HEK293T (cell line): ENCODE results near the gene DCST2.

Experiments used
- ARNT ChIP-seq: fragments of 450-650 bp; IDR thresholded peaks from 2 replicates; pipeline ENCODE4 v1.6.1; 2017; ENCODE audit warnings: mild to moderate bottlenecking
- ELF4 ChIP-seq: fragments of 450-650 bp; IDR thresholded peaks from 2 replicates; pipeline ENCODE4 v1.6.1; 2017; ENCODE audit warnings: antibody characterized with exemption
- FOXA1 ChIP-seq: fragments of 450-650 bp; IDR thresholded peaks from 2 replicates; pipeline ENCODE4 v1.6.1; 2016; ENCODE audit warnings: mild to moderate bottlenecking
- FOXK2 ChIP-seq: fragments of 450-650 bp; IDR thresholded peaks from 2 replicates; pipeline ENCODE4 v1.6.1; 2016; ENCODE audit warnings: mild to moderate bottlenecking
- FOXM1 ChIP-seq: fragments of 450-650 bp; IDR thresholded peaks from 2 replicates; pipeline ENCODE4 v1.6.1; 2017; ENCODE audit warnings: mild to moderate bottlenecking, borderline replicate concordance
- LEF1 ChIP-seq: fragments of 450-650 bp; IDR thresholded peaks from 2 replicates; pipeline ENCODE4 v1.6.1; 2017; ENCODE audit warnings: mild to moderate bottlenecking, borderline replicate concordance
- NFRKB ChIP-seq: fragments of 450-650 bp; IDR thresholded peaks from 2 replicates; pipeline ENCODE4 v1.6.1; 2016; ENCODE audit warnings: mild to moderate bottlenecking, moderate library complexity
- SP1 ChIP-seq: fragments of 450-650 bp; IDR thresholded peaks from 2 replicates; pipeline ENCODE4 v1.6.1; 2017
- SUZ12 ChIP-seq: fragments of 450-650 bp; IDR thresholded peaks from 2 replicates; pipeline ENCODE4 v1.6.1; 2016; ENCODE audit warnings: mild to moderate bottlenecking
- TARDBP ChIP-seq: fragments of 450-650 bp; IDR thresholded peaks from 2 replicates; pipeline ENCODE4 v1.6.1; 2016

DNA sequence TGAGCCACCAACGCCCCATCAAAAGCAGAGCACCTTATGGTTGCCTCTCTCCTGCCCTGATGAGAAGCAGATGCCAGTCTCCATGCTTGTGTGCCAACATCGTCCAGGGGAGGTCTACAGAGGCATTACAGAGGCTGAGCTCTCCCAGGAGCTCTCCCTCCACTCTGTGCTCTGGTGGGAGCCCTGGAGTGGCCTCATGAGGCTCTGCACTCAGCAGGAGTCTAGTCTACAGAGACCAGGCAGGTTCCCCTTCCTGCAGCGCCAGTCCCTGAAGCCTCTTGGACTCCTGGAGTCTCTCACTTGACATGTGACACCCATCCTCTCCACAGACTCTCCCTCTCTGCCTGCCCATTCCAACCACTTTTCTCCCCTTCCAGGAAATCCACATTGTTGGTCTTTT is 3.5 kb upstream of the DCST2 start:
- no peak for TF ChIP-seq SUZ12
- no peak for TF ChIP-seq SP1
- no peak for TF ChIP-seq TARDBP
- no peak for TF ChIP-seq FOXA1
- TF ChIP-seq FOXM1: no peak
- TF ChIP-seq ARNT: no peak
- no peak for TF ChIP-seq FOXK2
- no peak for TF ChIP-seq NFRKB
- no peak for TF ChIP-seq LEF1
- TF ChIP-seq ELF4: no peak
